Measurements from ENCODE around the gene TRIM7.

DNA sequence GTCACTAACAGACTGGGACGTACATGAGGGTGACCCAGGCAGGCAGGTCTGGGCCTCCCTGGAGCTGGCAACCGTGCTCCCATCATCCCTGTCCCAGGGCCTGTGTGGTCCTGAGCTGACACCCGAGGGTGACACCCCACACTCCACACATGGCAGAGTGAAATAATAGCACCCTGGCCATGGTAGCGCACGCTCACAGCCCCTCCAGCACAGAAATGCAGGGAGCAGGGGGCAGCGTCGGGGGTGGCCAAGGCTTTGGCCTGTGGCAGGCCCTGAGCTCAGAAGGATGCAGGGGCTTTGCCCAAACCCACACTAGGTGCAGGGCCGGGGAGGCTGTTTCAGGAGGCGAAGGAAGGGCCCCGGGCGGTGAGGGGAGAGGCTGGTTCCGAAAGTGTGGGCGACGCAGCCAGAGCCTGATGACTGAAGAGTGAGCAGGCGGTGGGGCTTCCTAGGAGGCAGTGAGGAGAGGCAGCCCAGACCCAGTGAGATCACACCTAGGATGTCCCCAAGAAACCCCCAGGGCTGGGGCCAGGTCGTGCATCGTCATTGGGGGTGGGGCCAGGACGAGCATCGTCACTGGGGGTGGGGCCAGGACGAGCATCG lies 44.7 kb downstream of the TRIM7 start:
- TF ChIP-seq POLR2A (IDR thresholded peaks at IDR 0.05; ENCODE audit: extremely low read depth, insufficient read length), result no peak
- TF ChIP-seq CTCF (IDR thresholded peaks at IDR 0.05; ENCODE audit: low read depth, low read length), result no peak

Measured in NB4 (cell line).